AG04450 (cell line): ENCODE results near the gene SEMA6C. TPM values are rescaled to one million over a fixed set of nuclear protein-coding genes. Genes with fewer than 3 reads are reported as not detected.

Experiments
- CTCF ChIA-PET: fragments of 300-600, 350-600 bp; formaldehyde crosslinking; extraction: SDS; loops from one replicate; lab custom pipeline; 2022; ENCODE audit warnings: antibody characterized with exemption, inconsistent platforms; lab: Charles Lee
- POLR2A ChIA-PET: fragments of 350-600 bp; formaldehyde crosslinking; extraction: SDS; loops from one replicate; lab custom pipeline; 2021; ENCODE audit warnings: antibody characterized with exemption, inconsistent platforms; lab: Yijun Ruan, JAX
- DNase-seq: peaks from one replicate; pipeline ENCODE4 v3.0.0-alpha.2; 2011; ENCODE audit warnings: low read depth, low spot score
- H3K27ac ChIP-seq: one replicate; pipeline ENCODE4 v1.5.1; 2012; ENCODE audit warnings: low read depth, low read length, control low read depth
- H3K27me3 ChIP-seq: one replicate; pipeline ENCODE4 v1.6.0; 2012; ENCODE audit warnings: low read length; ENCODE audit not compliant: control insufficient read depth, insufficient read depth
- H3K4me3 ChIP-seq: 2 replicates; pipeline ENCODE4 v1.5.1; 2011; ENCODE audit warnings: mild to moderate bottlenecking, low read depth, low read length, control low read depth
- H3K9me3 ChIP-seq: 2 replicates; pipeline ENCODE4 v1.5.1; 2012; ENCODE audit warnings: low read length; ENCODE audit not compliant: control insufficient read depth, insufficient read depth
- polyA plus RNA-seq: library from polyadenylated mRNA; depleted of rRNA; stranded (reverse); fragments of >200 nt; gene quantifications from 2 replicates; pipeline ENCODE4 v1.2.3, GENCODE V29; 2011
- TF ChIP-seq, protein P1 (sequence below): IDR thresholded peaks from 2 replicates; pipeline ENCODE4 v1.5.1; 2011; ENCODE audit warnings: low read depth, low read length, control low read depth, inconsistent platforms

The SEMA6C gene
- polyA plus RNA-seq, 1 experiment: 1.8 TPM

DNA sequence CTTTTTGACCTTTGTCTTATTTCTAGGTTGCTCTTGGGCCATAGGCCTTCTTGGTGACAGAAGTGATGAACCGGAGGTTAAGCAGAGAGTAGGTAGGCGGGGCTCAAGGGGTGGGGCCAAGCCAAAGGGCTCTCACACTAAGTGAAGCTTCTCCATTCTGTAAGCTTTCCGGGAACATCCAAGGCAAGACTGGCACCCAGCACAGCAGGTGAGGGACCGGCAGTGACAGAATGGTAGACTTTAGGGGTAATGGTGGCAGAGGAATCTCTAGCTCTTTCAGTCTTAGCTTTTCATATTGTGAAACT lies 10.0 kb upstream of the SEMA6C start, which contains the start of gene TNFAIP8L2:
Gene TNFAIP8L2, plus strand, starts transcription at position 135 of the 305 bp plus-strand sequence. CDS start 2,049 bp downstream, outside the sequence.
- Histone ChIP-seq H3K27me3 (no peaks in the 10 kb centered on the region), H3K4me3 (no peak within 1 kb of the TSS), H3K27ac (no peak within 1 kb of the TSS), H3K9me3 (no peaks in the 10 kb centered on the region)
- ChIA-PET POLR2A (interaction anchor here (1.4 kb wide), 1 partner anchor 33 kb away, joined by 4 read pairs; the partner anchor contains the start of gene VPS72), CTCF (interaction anchor here (0.6 to 6.5 kb wide), 5 partner anchors 49 to 544 kb away, joined by 3 to 162 read pairs (median 3); no protein-coding TSS in a partner anchor)
- no peak for DNase-seq
- TF ChIP-seq, protein P1, sequence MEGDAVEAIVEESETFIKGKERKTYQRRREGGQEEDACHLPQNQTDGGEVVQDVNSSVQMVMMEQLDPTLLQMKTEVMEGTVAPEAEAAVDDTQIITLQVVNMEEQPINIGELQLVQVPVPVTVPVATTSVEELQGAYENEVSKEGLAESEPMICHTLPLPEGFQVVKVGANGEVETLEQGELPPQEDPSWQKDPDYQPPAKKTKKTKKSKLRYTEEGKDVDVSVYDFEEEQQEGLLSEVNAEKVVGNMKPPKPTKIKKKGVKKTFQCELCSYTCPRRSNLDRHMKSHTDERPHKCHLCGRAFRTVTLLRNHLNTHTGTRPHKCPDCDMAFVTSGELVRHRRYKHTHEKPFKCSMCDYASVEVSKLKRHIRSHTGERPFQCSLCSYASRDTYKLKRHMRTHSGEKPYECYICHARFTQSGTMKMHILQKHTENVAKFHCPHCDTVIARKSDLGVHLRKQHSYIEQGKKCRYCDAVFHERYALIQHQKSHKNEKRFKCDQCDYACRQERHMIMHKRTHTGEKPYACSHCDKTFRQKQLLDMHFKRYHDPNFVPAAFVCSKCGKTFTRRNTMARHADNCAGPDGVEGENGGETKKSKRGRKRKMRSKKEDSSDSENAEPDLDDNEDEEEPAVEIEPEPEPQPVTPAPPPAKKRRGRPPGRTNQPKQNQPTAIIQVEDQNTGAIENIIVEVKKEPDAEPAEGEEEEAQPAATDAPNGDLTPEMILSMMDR: no peak

DNA sequence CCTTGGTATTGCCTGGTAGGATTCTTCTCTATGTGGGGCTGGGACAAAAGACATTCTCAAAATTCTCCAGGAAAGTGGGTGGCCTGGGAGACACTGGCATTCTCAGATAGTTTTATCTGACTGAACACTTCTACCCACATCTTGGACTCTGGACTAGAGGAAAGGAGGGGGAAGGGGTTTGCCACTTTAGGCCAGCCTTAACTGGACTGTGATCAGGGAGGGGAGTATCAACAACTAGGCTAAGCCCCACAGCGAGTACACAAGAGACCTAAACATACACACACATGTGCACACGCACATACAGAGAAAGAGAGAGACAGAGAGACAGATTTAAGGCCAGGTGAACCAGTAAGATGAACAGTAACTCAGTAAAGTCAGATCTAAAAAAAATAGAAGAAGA lies 1.2 kb upstream of the SEMA6C start:
- Histone ChIP-seq H3K4me3 (no peak overlapping the region), H3K9me3 (peaks cover 2% of the 10 kb centered on the region; the same call in 1 of the 2 replicates), H3K27me3 (no peaks in the 10 kb centered on the region), H3K27ac (no peak overlapping the region)
- POLR2A ChIA-PET: interaction anchor here (1.0 kb wide), 1 partner anchor 13 kb away, joined by 3 read pairs; no protein-coding TSS in a partner anchor
- no peak for DNase-seq
- TF ChIP-seq, protein P1: no peak
- CTCF ChIA-PET: interaction anchor here (1.7 kb wide), 1 partner anchor 48 kb away, joined by 11 read pairs; no protein-coding TSS in a partner anchor

DNA sequence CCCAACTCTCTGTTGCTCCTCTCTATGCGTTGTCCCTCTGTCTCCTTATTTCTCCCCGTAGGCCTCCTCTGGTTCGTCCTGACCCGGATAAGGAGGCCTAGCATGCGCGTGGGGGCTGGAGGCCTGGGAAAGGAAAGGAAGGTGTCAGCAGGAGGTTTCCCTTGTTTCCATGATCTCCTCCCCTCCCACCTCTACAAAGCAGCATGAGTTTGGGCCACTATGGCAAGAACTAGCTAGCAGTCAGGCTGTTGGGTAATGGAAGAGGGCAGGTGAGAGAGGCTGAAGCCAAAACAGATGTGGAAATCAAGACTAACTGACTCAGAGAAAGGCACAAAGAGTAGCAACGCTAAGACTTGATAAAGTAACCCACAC lies 687 bp upstream of the SEMA6C start:
- DNase-seq: no peak
- H3K27ac ChIP-seq: no peak overlapping the region
- peak overlapping the region; percentile 73 for H3K4me3 ChIP-seq
- no peaks in the 10 kb centered on the region for H3K27me3 ChIP-seq
- POLR2A ChIA-PET: interaction anchor here (1.0 kb wide), 1 partner anchor 12 kb away, joined by 3 read pairs; no protein-coding TSS in a partner anchor
- TF ChIP-seq, protein P1: no peak
- H3K9me3 ChIP-seq: peaks cover 2% of the 10 kb centered on the region; the same call in 1 of the 2 replicates
- CTCF ChIA-PET: no interaction called here

DNA sequence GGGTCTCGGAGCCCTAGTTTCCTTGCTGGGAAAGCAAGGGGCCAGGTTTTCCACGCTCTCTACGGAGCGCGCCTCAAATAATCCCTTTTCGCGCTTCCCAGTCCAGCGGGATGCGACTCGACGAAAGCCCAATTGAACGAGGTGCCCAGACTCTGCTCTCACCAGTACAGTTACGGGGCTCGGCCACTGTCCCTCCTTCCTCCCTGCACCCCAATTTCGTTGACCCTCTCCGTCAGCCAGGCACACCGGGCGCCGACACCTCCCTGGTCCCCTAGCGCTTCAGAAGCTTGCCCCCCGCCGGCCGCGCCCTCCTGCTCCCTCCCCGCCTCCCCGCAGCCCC lies 389 bp downstream of the SEMA6C start:
- TF ChIP-seq, protein P1: no peak
- ChIA-PET CTCF (interaction anchor here (0.6 kb wide), 1 partner anchor 387 kb away, joined by 3 read pairs; no protein-coding TSS in a partner anchor), POLR2A (no interaction called here)
- Histone ChIP-seq H3K4me3 (peak overlapping the region; percentile 73), H3K27me3 (no peaks in the 10 kb centered on the region), H3K27ac (no peak overlapping the region), H3K9me3 (peaks cover 2% of the 10 kb centered on the region; the same call in 1 of the 2 replicates)
- DNase-seq: no peak

DNA sequence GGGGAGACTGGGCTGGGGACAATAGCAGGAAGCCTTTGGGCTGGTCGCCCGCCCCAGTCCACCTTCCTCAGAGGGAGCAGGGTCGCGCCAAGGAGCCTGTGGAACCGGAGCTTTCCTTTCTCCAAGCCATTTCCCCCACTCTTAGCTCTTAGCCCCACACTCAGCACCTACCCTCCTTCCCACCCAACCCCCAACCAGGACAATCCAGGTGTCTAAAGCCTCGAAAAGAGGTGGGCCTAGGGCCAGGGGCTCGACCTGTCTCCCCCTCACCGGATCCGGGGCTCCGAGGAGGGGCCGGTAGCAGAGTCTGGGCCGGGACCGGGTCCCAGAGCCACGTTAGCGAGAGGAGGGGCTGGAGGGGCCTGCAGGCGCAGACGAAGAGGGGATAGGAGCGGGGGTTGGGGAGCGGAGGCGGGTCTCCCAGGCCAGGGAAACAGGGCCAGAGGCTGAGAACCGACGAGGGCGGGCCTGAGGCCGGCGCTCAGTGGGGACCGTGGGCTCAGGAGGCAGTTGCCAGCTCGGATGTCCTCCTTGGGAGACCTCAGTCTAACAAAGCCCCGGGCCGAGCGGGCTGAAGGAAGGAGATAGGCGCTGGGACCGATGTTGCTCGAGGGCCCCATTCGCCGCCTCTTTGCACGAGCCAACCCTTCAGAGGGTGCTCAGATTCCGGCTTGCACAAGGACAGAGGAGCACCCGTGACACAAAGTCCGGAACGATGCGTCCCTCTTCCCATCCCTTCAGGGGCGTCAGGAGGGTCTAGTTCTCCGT lies 943 bp downstream of the SEMA6C start:
- Histone ChIP-seq H3K27me3 (no peaks in the 10 kb centered on the region), H3K27ac (no peak overlapping the region), H3K9me3 (peaks cover 2% of the 10 kb centered on the region; the same call in 1 of the 2 replicates), H3K4me3 (peak overlapping the region; percentile 73)
- POLR2A ChIA-PET: no interaction called here
- CTCF ChIA-PET: interaction anchor here (1.0 kb wide), 1 partner anchor 46 kb away, joined by 12 read pairs; no protein-coding TSS in a partner anchor
- DNase-seq: no peak
- TF ChIP-seq, protein P1: no peak
